Measurements from ENCODE around the gene VPS13D. TPM values are rescaled to one million over a fixed set of nuclear protein-coding genes. Genes with fewer than 3 reads are reported as not detected.

Gene VPS13D
- total RNA-seq, 1 experiment from 2014 or later, result 31.6 TPM

DNA sequence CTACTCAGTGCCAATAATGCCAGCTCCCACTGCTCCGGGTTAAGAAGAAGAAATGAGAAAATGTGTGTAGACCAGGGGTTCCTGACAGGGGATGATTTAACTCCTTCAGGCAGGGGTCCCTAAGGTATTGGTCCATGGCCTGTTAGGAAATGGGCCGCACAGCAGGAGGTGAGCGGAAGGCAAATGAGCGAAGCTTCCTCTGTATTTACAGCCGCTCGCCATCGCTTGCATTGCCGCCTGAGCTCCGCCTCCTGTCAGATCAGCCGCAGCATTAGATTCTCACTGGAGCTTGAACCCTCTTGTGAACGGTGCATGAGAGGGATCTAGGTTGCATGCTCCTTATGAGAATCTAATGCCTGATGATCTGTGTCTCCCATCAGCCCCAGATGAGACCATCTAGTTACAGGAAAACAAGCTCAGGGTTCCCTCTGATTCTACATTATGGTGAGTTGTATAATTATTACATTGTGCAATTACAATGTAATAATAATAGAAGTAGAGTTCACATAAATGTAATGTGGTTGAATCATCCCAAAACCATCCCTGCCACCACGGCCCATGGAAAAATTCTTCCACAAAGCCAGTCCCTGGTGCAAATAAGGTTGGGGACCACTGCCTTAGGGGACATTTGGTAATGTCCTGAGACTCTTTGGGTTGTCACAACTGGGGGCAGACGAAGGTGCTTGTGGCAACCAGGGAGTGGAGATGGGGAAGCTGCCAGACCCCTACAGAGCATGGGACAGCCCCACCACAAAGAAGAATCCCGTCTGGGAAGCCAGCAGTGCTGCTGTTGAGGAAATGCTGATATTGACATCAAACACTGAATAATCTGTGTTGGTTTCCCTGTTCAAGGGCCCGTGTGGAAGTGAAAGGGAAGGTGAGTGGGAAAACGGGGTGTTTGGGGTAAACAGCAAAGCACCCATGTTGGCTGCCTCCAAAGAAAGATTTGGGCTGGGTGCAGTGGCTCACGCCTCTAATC, 327.4 kb downstream of the VPS13D start:
- H3K4me1 ChIP-seq (ENCODE audit: control insufficient read depth in 1 of 2, insufficient read depth in 2 of 2, low read length in 2 of 2), result peaks cover 10 to 35% of the 10 kb centered on the region in 2 experiments; a peak in 3 of 4 replicates
- POLR2A ChIA-PET, result no interaction called here
- no peak overlapping the region for H3K27ac ChIP-seq (ENCODE audit: low read depth, low read length)
- TF ChIP-seq POLR2A (IDR thresholded peaks at IDR 0.05; ENCODE audit: borderline replicate concordance, extremely low read depth, insufficient read depth, insufficient read length) (no peak), EZH2 (IDR thresholded peaks at IDR 0.05) (no peak), TCF7L2 (IDR thresholded peaks at IDR 0.05; ENCODE audit: borderline replicate concordance, extremely low read depth, insufficient read depth, insufficient read length) (no peak), EGR1 (IDR thresholded peaks at IDR 0.05; ENCODE audit: low read depth) (no peak), ZBTB33 (IDR thresholded peaks at IDR 0.05; ENCODE audit: extremely low read depth, insufficient replicate concordance, low read length) (no peak)
- TF ChIP-seq, protein P1, sequence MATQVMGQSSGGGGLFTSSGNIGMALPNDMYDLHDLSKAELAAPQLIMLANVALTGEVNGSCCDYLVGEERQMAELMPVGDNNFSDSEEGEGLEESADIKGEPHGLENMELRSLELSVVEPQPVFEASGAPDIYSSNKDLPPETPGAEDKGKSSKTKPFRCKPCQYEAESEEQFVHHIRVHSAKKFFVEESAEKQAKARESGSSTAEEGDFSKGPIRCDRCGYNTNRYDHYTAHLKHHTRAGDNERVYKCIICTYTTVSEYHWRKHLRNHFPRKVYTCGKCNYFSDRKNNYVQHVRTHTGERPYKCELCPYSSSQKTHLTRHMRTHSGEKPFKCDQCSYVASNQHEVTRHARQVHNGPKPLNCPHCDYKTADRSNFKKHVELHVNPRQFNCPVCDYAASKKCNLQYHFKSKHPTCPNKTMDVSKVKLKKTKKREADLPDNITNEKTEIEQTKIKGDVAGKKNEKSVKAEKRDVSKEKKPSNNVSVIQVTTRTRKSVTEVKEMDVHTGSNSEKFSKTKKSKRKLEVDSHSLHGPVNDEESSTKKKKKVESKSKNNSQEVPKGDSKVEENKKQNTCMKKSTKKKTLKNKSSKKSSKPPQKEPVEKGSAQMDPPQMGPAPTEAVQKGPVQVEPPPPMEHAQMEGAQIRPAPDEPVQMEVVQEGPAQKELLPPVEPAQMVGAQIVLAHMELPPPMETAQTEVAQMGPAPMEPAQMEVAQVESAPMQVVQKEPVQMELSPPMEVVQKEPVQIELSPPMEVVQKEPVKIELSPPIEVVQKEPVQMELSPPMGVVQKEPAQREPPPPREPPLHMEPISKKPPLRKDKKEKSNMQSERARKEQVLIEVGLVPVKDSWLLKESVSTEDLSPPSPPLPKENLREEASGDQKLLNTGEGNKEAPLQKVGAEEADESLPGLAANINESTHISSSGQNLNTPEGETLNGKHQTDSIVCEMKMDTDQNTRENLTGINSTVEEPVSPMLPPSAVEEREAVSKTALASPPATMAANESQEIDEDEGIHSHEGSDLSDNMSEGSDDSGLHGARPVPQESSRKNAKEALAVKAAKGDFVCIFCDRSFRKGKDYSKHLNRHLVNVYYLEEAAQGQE (IDR thresholded peaks at IDR 0.05; ENCODE audit: low read depth), result no peak
- TF ChIP-seq, protein P2, sequence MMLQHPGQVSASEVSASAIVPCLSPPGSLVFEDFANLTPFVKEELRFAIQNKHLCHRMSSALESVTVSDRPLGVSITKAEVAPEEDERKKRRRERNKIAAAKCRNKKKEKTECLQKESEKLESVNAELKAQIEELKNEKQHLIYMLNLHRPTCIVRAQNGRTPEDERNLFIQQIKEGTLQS (IDR thresholded peaks at IDR 0.05), result no peak
- H2AFZ ChIP-seq (ENCODE audit: low read depth, low read length, poor library complexity, severe bottlenecking), result no peak overlapping the region
- no peaks in the 10 kb centered on the region for H3K79me2 ChIP-seq (ENCODE audit: insufficient read depth, low read length)
- DNase-seq (ENCODE audit: low read depth, low spot score) (no peak), ATAC-seq (no peak)
- RAD21 ChIA-PET (ENCODE audit: low non-redundant PET in 1 of 2, low total read pairs in 2 of 2, uncharacterized antibody in 2 of 2, unreplicated experiment in 2 of 2), result no interaction called here
- intact Hi-C loops (cut with micrococcal nuclease), result no loop called here
- H3K9me3 ChIP-seq (ENCODE audit: control insufficient read depth in 1 of 2, insufficient read depth in 1 of 2, low read depth in 1 of 2, low read length in 2 of 2), result no peaks in the 10 kb centered on the region
- no peak overlapping the region for H3K4me3 ChIP-seq (replicated peaks in 1 of 2; ENCODE audit: low read depth in 1 of 2, low read length in 2 of 2)
- CTCF ChIA-PET, result no interaction called here
- H4K20me1 ChIP-seq (ENCODE audit: insufficient read depth), result no peaks in the 10 kb centered on the region
- H3K9me2 ChIP-seq (ENCODE audit: insufficient read depth), result no peaks in the 10 kb centered on the region
- H3K4me2 ChIP-seq (ENCODE audit: low read length), result peak overlapping the region; percentile 15; the same call in 1 of the 2 replicates
- no TSS peak for BruUV-seq (replicated peaks)
- no peak overlapping the region for H3K9ac ChIP-seq (ENCODE audit: low read length)
- no peaks in the 10 kb centered on the region for H3K36me3 ChIP-seq (ENCODE audit: control insufficient read depth in 1 of 2, insufficient read depth in 2 of 2, low read length in 2 of 2)
- no peaks in the 10 kb centered on the region for H3K27me3 ChIP-seq (ENCODE audit: insufficient read depth, low read length)

Measured in HCT116 (cell line).